Sciatic nerve (tissue), 2 donors: ENCODE data around the gene PHACTR3. TPM values are rescaled to one million over a fixed set of nuclear protein-coding genes. Genes with fewer than 3 reads are reported as not detected.

Experiments used
- ATAC-seq: fragments of 200-7000 bp; cut with Tn5 transposase; one replicate; pipeline ENCODE4 v1.9.1; 2020; ENCODE audit warnings: mild to moderate bottlenecking, moderate library complexity
- DNase-seq: peaks from one replicate; pipeline ENCODE4 v3.0.0-alpha.2; 2020; ENCODE audit warnings: low spot score
- intact Hi-C: fragments of 100-400 bp; cut with DNase I; formaldehyde crosslinking; loops from one replicate; pipeline ENCODE4 v1.14.2; 2022
- total RNA-seq: library from RNA; stranded (reverse); fragmentation: NEBNext Ultra II Directional; extraction: Animal tissue kit (Norgen Biotek cat#: 25700); gene quantifications from one replicate; pipeline ENCODE4 v1.2.1, GENCODE V29; 2021
- donor health status: DM: no; HTN: no; CAD: no.
- donor health status: DM: no; HTN: no; CAD: no.

PHACTR3 gene
- total RNA-seq, 1 donor from 2014 or later: not detected

DNA sequence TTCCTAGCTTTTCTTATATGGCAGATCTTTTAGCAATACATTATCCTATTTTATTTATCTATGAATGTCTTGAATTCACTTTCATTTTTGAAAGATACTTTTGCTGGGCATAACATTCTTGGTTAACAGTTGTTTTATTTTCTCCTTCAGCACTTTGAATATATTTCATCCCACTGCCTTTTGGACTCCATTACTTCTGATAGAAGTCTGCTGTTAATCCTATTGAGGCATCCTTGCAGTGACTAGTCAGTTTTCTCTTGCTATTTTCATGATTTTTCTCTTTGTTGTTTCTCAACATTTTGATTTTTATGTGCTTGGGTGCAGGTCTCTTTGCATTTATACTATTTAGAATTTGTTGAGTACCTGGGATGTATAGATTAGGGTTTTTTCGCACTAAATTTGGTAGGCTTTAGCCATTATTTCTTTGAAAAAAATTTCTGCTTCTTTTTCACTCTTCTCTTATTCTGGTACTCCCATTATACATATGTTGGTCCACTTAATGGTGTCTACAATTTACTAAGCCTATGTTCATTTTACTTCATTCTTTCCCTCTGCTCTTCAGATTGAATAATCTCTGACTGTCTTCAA is 53.2 kb downstream of the PHACTR3 start:
- ATAC-seq (no peak), DNase-seq (no peak)
- intact Hi-C loops: no loop called here

DNA sequence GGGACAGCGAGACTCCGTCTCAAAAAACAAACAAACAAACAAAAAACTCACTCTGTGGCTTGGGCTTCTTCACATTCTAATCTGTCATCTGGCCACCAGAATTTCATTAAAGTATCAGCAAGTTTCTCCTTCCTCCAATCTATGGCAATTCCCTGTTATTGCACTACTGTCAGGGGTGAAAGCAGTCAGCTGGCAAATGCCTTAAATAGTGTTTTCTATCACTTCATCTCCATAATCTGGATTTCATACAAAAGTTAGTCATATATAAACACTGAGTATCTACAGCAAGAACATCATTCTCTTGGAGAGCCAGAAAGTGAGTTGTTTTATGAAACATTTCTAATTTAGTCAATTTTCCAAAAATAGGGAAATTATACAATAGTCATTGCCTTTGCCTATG is 56.1 kb downstream of the PHACTR3 start:
- no peak for ATAC-seq
- no peak for DNase-seq

DNA sequence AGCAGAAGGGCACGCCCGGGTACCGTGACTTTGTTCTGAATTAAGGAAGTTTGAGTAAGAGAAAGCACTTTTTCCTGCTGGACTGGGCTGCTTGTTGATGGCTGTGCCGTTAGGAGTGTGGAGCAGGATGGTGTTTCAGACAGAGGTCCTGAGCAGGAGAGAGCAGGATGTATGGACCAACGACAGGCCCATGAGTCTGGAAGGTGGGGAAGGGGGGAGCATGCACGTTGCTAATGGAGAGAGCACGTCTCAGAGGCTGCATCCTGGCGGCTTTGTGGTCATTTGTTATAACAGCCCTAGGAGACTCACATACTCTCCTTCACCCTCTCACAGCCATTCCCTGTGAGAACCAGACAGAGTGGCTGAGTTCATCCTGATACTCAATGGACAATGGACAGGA is 56.8 kb downstream of the PHACTR3 start:
- intact Hi-C loops: no loop called here
- no peak for DNase-seq
- ATAC-seq: no peak

More for the DNA sequence above, 56.1 kb downstream of the PHACTR3 start:
- intact Hi-C loops: no loop called here

DNA sequence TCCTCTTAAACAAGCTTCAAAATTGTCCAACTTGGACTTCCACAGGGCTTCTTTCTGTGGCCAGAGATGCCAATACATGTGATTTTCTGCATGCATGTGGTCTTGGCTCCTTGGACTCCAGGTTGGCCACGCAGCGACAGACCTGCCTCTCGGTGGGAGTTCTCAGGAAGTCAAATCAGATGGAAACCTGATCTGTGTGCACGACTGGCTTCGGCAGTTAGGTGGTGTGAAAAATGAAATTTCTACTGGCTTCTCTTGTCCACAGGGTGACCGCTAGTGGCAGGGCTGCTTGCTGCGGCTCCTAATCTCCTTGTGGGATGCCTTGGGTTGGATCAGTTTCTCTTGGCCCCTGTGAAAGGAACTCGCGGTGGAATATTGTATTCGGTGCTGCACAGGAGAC is 57.3 kb downstream of the PHACTR3 start:
- intact Hi-C loops: no loop called here

DNA sequence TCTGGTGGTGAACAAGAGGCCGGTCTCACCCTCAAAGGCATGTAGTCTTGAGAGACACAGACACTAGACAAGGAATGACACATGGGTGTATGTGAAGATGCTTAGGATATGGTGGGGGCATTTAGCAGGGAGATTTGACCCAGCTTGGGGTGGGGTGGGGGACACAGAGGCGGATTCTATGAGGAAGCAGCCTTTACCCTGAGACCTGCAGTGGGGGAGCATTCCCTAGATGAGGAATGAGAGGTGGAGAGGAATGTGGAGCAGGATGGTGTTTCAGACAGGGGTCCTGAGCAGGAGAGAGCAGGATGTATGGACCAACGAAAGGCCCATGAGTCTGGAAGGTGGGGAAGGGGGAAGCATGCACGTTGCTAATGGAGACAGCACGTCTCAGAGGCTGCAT is 57.8 kb downstream of the PHACTR3 start:
- no peak for ATAC-seq
- DNase-seq: no peak
- intact Hi-C loops: no loop called here

More for the DNA sequence above, 57.3 kb downstream of the PHACTR3 start:
- no peak for DNase-seq
- no peak for ATAC-seq

DNA sequence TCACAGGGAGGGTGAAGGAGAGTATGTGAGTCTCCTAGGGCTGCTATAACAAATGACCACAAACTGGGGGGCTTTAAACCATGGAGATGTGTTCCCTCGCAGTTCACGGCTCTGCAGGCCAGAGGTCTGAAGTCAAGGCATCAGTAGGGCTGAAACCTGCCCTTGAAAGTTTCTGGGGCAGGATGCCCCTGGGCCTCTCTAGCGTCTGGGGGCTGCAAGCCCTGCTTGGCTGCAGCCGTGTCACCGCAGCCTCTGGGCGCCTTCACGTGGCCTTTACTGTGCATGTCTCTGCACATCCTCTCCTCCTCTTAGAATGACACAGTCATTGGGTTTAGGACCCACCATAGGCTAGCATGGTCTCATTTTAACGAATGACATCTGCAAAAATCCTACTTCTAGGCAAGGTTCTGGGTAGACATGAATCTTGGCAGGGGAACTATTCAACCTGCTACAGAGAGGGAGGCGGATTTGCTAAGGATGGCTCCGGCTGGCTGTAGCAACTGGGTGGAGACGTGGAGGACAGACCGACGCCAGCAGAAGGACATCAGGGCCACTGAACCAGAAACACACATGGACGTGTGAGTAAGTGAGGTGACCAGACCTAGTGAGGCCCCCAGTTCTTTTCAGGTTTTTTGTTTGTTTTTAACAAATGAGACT is 58.6 kb downstream of the PHACTR3 start:
- intact Hi-C loops: no loop called here
- no peak for DNase-seq
- ATAC-seq: no peak

DNA sequence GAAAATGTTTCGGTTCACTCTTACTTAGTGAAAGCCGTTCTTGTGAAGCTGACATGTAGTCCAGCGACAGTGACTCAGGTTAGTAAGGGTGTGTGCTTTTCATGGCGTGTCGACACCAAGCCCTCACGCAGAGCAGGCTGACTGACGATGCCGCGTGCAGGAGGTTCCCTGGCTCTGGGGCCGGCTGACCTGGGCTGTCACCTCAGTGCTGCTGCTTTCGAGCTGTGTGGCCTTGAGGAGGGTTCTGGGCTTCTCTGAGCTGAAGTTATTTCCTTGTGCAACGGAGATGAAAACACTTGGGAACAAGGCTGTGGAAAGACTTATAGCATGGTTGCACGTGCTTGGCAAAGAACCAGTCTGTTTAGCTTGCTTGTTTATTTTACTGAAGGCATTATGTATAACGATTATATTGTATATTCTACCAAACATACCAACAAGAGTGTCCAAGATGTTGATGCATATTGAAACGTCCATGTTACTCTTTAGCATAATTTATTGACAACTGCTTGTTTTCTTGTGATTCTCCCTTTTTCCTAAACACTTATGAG is 59.2 kb downstream of the PHACTR3 start:
- intact Hi-C loops: no loop called here
- DNase-seq: no peak

DNA sequence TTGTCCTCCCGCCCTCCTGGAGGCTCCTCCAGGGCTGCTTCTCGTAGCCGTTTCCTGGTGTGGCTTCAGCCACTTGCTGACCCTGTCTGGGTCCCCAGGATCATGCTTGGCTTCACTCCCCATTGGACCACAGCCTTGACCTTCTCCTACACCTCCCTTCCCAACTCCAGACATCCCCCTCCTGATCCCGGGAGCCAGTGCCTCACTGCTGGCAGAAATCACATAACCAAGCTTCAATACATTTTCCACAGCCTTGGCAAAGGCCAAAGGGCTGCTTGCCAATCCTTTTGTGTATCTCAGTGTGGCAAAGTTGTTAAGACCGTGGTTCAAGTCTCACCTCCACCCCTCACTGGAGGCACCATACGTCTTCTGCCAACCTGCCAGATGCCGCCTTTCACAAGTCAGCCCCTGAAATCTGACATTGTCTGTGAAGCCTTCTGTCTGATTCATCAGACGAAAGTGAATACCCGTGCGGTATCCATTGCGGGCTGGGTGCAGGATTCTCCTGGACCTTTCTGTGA is 60.1 kb downstream of the PHACTR3 start:
- ATAC-seq: no peak
- no peak for DNase-seq
- intact Hi-C loops: no loop called here

More for the DNA sequence above, 59.2 kb downstream of the PHACTR3 start:
- no peak for ATAC-seq

DNA sequence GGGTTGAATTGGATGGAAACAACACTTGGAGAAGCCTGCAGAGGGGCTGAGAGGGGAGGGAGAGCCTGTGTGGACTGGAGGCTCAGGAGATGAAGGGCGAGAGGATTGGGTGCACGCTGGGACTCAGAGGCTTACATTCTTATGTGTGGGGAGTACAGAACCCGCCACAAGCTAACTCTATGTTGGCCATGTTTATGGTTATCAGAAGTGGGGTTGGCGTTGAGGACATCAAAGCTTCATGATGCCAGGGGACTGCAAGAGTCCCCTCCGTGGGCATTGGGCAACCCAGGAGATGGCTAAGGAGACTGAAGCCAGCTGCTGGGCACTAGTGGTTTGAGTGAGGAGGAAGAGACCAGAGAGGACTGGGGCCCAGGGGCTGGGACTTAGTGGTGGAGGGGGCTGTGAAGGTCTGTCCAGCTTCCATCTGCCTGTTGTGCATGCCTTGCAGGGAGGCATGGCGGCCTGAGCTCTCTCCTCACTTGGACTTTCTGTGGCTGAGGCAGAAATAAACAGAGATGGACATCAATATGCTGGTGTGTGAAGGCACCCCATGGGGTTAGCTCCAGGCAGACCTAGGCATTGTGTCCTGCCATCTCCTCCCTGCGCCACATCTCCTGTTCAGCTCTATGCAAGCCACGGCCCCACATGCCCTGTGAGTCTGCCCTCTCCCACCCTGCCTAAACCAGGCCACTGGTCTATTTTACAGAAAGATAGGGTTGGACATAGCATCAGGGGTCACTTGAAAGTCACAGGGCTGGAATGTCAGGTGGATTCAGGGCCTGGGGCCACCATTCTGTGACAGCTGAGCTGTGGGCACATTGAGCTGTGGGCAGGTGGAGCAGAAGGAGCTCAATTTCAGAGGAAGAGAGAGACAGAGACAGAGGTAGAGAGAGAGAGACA is 61.6 kb downstream of the PHACTR3 start:
- no peak for DNase-seq
- no peak for ATAC-seq
- intact Hi-C loops: no loop called here

DNA sequence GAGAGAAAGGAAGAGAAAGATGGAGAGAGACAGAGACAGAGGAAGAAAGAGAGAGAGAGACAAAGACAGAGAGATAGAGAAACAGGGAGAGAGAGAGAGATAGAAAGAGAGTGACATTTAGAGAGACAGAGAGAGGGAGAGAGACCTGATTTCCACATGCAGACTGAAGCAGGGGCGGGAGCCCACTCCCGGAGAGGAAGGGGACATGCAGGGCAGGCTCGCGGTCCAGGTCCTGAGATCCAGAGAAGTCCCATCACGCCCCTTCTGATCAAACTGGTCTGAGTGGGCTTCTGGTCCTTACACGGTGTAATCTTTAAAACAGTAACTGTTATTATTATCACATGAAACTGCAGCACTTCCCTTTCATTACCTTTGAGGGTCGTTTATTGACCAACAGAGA is 62.2 kb downstream of the PHACTR3 start:
- no peak for DNase-seq
- intact Hi-C loops: no loop called here

DNA sequence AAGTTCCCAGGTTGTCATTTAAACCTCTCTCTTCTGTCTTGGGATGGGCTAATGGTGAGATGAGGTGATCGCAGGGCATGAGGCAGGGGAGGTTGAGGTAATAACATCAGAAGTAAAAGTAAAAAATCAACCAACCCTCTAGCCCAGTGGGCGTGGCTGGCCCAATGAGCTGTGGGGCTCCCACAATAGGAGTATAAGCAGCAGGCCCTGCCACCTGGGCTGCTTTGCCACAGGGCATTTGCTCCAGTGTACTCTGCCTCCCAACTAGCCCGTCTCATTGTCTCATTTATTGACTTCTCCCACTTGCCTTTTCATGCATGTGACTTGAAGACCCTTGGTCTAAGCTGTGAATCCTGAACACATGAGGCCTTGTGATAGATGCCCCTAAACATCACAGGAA is 62.8 kb downstream of the PHACTR3 start:
- DNase-seq: no peak
- intact Hi-C loops: no loop called here
- no peak for ATAC-seq

More for the DNA sequence above, 62.2 kb downstream of the PHACTR3 start:
- ATAC-seq: no peak

DNA sequence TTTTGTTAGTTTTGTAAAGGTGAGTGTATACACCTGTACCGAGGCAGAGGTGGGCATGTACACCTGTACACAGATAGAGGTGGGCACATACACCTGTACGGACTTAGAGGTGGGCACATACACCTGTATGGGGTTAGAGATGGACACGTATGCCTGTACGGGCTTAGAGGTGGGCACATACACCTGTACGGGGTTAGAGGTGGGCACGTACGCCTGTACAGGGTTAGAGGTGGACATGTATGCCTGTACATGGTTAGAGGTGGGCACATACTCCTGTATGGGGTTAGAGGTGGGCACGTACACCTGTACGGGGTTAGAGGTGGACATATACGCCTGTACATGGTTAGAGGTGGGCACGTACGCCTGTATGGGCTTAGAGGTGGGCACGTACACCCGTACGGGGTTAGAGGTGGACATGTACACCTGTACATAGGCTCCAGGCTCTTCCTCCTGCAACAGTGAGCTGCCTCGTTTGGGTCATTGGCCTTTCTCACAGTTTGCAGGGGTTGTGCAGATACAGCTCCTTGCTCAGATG is 63.7 kb downstream of the PHACTR3 start:
- DNase-seq (no peak), ATAC-seq (no peak)
- intact Hi-C loops: no loop called here

DNA sequence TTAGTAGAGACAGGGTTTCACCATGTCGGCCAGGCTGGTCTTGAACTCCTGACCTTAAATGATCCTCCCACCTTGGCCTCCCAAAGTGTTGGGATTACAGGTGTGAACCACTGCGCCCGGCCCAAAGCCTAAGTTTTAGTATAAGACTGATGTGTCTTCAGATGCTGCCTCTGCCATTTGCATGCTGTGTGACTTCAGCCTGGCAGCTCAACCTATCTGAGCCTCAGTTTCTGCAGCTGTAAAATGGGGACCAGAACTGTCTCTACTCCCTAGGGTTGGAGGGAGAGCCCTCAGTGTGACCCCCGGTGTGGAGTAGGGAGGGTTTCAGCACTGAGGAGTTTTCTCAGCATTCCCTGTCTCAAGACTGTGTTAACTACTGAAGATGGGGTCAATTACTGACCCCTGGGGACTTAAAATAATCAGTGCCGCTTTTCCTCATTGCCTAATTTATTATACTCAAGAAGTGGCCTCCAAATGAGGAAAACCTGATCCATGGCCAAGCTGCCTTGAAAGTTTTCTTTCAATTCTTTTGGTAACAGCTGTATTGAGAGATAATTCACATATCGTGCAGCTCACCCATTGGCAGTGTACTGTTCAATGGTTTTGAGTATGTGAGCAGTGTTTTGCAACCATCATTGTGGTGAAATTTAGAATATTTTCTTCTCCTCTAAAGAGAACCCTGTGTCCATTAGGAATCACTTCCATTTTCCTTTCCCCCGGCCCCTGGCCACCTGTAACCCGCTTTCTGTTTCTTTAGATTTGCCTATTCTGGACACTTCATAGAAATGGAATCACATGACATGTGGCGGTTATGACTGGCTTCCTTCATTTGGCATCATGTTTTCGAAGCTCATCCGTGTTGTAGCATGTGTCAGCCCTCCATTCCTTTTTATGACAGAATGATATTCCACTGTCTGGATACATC is 64.8 kb downstream of the PHACTR3 start:
- ATAC-seq (no peak), DNase-seq (no peak)
- intact Hi-C loops: no loop called here

DNA sequence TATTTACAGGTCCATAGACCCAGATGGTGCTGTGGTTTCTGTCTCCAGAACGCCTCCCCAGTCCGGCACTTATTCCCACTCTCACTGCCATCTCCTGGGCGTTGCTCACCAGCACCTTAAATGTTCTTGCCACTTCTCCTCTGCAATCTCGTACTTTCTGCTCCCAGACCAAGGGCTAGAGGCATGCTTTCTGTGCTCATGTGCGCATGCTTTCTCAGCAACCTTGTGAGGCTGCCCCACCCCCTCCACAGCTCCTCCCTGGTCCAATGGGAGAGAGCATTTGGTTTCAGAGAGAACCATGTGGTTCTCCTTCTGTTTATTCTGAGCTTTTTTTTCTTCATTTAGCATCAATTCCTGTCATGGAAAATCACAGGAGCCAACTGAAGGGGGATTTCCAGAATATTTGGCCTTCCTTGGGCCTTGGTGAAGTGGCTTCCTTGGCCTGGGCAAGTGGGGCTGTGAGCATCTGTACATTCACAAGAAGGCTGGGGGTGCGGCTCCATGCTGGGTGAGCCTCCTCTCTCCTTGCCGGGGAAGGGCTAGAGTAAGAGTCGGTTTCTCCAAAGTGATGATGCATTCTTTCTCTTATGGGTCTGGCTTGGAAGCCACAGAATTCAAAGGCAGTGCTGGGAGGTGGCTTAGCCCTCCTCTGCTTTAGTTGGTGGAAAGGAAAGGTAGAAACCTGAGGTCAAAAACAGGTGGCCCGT is 66.6 kb downstream of the PHACTR3 start:
- no peak for DNase-seq
- intact Hi-C loops: no loop called here
- ATAC-seq: no peak

DNA sequence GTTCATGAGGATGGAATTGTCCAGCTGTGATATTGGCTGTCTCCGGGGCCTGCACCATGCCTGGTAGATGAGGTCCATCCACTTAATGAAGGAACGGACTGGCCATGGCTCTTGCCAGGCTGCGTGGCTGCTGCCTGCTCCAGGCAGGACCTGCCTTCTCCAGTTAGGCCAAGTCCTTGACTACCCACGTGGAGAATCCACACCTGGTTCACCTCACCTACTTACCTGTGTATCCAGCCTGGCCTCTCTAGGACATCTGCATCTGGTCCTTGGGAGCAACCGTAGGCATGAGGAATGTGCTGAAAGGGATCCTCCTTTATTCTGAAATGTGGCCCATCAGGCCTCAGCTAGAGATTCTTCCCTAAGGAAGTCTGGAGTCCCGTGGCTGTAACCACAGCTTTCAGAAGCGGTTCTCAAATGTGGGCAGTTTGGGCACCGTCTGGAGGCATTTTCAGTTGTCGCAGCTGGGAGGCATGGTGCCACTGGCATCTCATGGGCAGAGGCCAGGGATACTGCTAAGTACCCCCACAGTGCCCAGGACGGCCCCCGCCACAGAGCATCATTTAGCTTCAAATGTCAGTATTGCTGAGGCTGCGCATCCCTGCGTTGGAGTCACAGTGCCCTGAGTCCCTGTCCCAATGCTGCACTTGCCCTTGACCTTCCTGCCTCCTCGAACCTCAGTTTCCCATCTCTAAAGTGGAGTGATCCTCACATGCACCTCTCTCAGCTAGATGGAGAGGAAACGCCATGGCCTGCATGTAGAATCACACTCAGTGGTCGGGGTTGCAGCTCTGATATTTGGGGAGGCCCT is 67.5 kb downstream of the PHACTR3 start:
- no peak for ATAC-seq
- peak; percentile 14 for DNase-seq
- intact Hi-C loops: no loop called here

DNA sequence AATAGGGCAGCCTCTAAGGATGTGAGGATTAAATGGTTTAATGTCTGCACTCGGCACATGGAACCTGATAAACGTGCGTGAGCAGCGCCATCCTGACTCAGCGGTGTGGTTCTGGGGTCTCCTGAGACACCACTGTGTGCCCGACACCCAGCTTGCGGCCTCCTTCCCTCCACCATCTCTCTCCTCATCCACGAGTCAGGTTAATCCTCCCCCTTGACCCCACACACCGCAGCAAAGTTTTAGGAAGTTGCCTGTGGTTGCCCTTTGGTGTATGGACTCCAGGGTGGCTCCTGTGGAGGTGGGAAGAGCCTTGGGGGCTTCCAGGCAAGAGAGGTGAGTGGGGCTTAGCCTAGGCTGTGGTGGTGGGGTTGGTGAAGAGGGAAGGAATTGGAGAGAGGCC is 68.2 kb downstream of the PHACTR3 start:
- no peak for DNase-seq
- ATAC-seq: no peak
- intact Hi-C loops: no loop called here
